CD1c-positive myeloid dendritic cell (primary cell): ENCODE data around the gene SELENBP1.
A peak's percentile ranks its signal among the peaks of the same experiment; 100 is the strongest.
"Not testable (repeated sequence)": the region's sequence is repeated elsewhere in the genome, so short reads cannot be mapped to it uniquely, and the experiment has no call there.

Source experiments
- DNase-seq: peaks from one replicate; pipeline ENCODE4 v3.0.0-alpha.2; 2016; ENCODE audit errors: extremely low spot score

SELENBP1 gene

GRCh38 chr1:151372058-151372934 is at the start of gene SELENBP1:
Gene SELENBP1, minus strand, starts transcription at chr1:151372705. Its CDS starts 64 bp downstream, at chr1:151372641.
- DNase-seq = no peak

GRCh38 chr1:151419819-151420218 is 47.3 kb upstream of the SELENBP1 start:
- DNase-seq = no peak

GRCh38 chr1:151418081-151418480 is 45.6 kb upstream of the SELENBP1 start:
- DNase-seq = no peak

GRCh38 chr1:151416231-151416630 is 43.7 kb upstream of the SELENBP1 start:
- DNase-seq = no peak

GRCh38 chr1:151411884-151412283 is 39.4 kb upstream of the SELENBP1 start:
- no peak for DNase-seq

GRCh38 chr1:151408891-151409290 is 36.4 kb upstream of the SELENBP1 start:
- DNase-seq = no peak

- no peak for DNase-seq
These were observed 34.8 kb upstream of the SELENBP1 start for GRCh38 chr1:151407304-151407703.

GRCh38 chr1:151406176-151406575 is 33.7 kb upstream of the SELENBP1 start:
- DNase-seq = no peak

GRCh38 chr1:151405187-151405951 is 32.9 kb upstream of the SELENBP1 start:
- DNase-seq = no peak

GRCh38 chr1:151403612-151404011 is 31.1 kb upstream of the SELENBP1 start:
- no peak for DNase-seq

- DNase-seq = no peak
These were observed 30.3 kb upstream of the SELENBP1 start for GRCh38 chr1:151402764-151403163.

GRCh38 chr1:151401860-151402259 is 29.4 kb upstream of the SELENBP1 start:
- DNase-seq = no peak

GRCh38 chr1:151401125-151401788 is 28.8 kb upstream of the SELENBP1 start:
- DNase-seq = no peak

- DNase-seq = peak; percentile 95
These were observed 27.0 kb upstream of the SELENBP1 start, which contains the start of gene PSMB4 for GRCh38 chr1:151399324-151400171. Gene PSMB4, plus strand, starts transcription at chr1:151399573. Its CDS starts 15 bp downstream, at chr1:151399588.

- not testable (repeated sequence) for DNase-seq
These were observed 23.8 kb upstream of the SELENBP1 start for GRCh38 chr1:151396265-151396664.

GRCh38 chr1:151393583-151393982 is 21.1 kb upstream of the SELENBP1 start:
- no peak for DNase-seq

- DNase-seq = no peak
These were observed 18.6 kb upstream of the SELENBP1 start for GRCh38 chr1:151391079-151391563.

GRCh38 chr1:151390221-151391078 is 17.9 kb upstream of the SELENBP1 start:
- not testable (repeated sequence) for DNase-seq

GRCh38 chr1:151386002-151386401 is 13.5 kb upstream of the SELENBP1 start:
- DNase-seq = no peak

GRCh38 chr1:151384584-151384983 is 12.1 kb upstream of the SELENBP1 start:
- DNase-seq = no peak
